T1000 (cell line): ENCODE measurements around the gene CCDC148.

Experiments
- DNase-seq: peaks from one replicate; lab custom pipeline; 2025; ENCODE audit warnings: mixed read lengths; lab: John Stamatoyannopoulos, UW

Gene CCDC148

DNA sequence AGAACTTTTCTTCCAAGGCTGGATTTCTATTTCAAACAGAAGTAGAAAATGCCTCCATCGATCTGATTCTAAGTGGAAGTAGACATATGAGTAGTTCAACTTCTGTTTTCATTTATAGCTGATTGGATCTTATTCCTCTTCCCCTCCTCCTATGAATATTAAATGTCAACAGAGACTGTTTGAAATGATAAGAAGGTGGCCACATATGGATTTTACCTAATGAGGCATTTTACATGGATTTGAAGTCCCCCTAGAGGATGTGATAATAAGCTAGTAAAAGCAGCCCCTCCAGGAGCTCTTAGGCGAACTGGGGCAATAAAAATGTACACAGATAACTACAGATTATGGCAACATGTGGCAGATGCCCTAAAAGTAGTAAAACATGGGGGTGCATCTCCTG lies 283.8 kb downstream of the CCDC148 start:
- no peak for DNase-seq

GRCh38 chr2:158154596-158154995 lies 302.0 kb downstream of the CCDC148 start:
- no peak for DNase-seq

- no peak for DNase-seq
Observed at GRCh38 chr2:158153270-158154015, 303.1 kb downstream of the CCDC148 start.

GRCh38 chr2:158144914-158145625 lies 311.5 kb downstream of the CCDC148 start:
- DNase-seq, result no peak

GRCh38 chr2:158143703-158144360 lies 312.7 kb downstream of the CCDC148 start:
- no peak for DNase-seq

GRCh38 chr2:158142568-158143332 lies 313.8 kb downstream of the CCDC148 start:
- no peak for DNase-seq

- no peak for DNase-seq
Observed at GRCh38 chr2:158142165-158142564, 314.4 kb downstream of the CCDC148 start.

GRCh38 chr2:158140201-158140600 lies 316.4 kb downstream of the CCDC148 start:
- no peak for DNase-seq

DNA sequence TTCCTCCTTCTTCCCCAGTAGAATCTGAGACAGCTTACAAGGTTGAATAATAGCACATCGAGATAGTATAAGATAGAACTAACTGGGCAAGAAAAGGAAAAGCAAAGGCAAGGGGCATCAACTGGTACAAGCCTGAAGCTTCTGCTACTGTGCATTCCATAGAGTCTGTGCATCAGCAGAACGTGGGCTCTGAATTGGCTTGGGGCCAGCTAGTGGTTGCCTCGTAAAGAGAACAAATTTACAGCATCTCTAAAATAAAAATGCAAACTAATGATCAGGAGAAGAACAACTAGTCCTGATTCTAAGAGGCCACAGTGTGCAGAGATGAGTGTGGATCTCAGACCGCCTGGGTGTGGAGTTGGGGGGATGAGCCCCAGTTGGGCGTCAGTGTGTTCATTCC lies 318.3 kb downstream of the CCDC148 start:
- DNase-seq, result no peak

- no peak for DNase-seq
Observed at GRCh38 chr2:158135096-158135495, 321.5 kb downstream of the CCDC148 start.

DNA sequence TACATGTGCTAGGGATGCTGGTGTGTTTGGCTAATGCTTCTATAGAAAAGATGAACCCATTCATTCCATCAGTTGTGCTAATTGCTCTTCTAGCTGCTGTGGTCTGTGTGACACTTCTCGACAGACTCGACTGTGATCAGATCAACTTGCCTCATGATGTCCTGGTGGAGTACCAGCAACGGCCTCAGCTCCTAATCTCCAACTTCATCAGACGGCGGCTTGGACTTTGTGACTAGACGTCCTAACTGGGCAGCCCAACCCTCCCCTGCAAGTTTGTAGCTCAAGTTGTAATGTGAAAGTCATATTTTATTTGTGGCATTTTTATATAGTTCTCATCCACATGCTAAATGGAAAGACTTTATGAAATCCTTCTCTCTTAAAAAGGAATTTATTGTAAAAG lies 321.9 kb downstream of the CCDC148 start:
- DNase-seq, result no peak

- DNase-seq, result no peak
Observed at GRCh38 chr2:158134055-158134454, 322.5 kb downstream of the CCDC148 start.

DNA sequence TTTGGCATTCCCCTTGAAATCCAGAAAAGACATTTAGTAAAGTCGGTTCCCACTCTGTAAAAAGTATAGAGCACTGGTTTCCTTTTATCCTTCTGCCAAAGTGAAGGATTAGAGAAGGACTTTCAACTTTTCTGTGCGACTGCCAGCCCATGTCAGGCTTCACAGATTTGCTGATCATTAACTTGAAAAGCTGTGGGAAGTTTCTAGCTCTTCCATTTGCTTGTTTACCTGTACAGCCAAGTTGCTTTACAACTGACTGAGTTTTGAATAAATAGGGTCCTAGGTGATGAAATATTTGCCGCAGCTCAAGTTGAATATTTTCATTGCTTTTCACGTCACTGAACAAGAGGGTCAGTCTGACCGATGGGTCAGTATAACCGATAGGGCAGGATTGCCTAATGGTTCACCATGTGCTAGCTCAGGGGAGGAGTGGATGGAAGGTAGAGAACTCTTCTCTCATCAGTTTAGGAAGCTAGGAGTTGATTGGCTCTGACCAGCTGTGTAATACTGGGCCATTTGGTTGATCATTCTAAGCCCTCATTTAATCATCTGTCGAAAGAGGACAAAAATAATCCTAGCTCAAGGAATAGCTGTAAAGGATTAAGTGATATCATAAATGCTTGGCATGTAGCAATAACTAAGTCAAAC lies 324.5 kb downstream of the CCDC148 start:
- DNase-seq, result no peak

DNA sequence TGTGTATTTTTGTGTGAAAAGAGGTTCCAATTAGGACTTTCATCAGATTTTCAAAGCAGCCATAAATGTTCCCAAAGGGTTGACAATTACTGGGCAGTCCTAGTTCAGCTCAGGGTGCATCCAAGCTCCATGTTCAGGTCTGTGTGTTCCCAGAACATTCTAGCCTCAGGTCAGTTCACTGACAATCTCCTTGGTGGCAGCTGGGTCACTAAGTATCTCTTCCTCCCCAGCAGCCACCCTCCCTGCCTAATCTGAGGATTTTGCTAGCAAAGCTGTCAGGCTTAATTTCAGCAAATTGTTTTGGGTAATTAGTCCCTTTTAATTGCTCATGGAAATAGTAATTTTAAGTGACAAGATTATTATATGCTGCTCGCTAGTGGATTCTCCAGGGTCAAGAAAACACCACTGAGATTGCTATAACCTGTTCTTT lies 325.1 kb downstream of the CCDC148 start:
- no peak for DNase-seq

DNA sequence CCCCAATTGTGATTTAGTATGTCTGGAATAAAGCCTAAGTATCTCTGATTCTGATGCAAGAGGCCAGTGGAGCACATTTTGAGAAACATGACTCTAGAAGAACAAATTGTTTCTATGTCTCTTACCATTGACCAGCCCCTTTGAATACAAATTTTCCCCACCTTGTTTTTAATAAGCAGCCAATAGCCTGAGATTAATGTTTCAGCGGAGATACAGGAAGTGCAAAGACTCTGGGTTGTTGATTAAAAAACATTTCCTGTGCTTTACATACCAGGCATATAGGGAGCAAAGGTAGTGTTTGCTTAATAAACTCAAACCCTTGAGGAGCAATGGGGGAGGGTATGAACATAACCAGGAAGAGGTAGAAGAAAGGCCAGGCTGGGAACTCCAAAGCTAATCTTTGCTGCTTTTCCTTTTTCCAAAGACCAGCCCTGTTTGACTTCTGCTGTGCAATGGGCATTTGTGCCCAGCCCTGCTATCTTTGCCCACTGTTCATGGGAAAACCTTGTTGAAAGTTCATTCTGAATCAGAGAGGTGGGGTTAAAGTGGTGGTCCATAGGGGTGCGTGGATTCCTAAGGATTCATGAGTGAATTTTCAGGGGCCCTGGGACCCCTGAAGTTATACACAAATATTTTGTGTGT lies 325.6 kb downstream of the CCDC148 start:
- DNase-seq, result no peak

DNA sequence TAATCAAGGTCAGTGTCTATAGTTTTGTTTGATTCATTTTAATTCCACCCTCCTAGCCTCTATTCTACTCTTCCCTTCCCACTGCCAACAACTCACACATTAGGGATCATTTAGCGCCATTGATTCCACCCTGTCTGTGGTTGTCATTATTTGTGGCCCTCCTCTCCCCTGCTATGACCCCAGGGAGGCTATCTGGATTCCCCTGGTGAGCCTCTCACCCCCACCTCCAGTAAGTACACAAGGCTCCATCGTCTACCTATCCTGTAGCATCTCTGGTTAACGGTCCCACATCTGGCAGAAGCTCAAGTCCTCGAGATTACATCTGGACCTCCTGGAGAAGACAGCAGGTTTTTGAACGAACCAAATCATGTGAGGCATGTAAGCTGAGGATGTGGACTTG lies 327.5 kb downstream of the CCDC148 start:
- no peak for DNase-seq

GRCh38 chr2:158128168-158128973 lies 328.2 kb downstream of the CCDC148 start:
- DNase-seq, result no peak

- no peak for DNase-seq
Observed at GRCh38 chr2:158127380-158127804, 329.2 kb downstream of the CCDC148 start.

- no peak for DNase-seq
Observed at GRCh38 chr2:158125756-158126498, 330.6 kb downstream of the CCDC148 start.

- no peak for DNase-seq
Observed at GRCh38 chr2:158124896-158125295, 331.7 kb downstream of the CCDC148 start.
